ENCODE data around the gene ST3GAL6.
"Not testable (repeated sequence)": the region's sequence is repeated elsewhere in the genome, so short reads cannot be mapped to it uniquely, and the experiment has no call there.

The ST3GAL6 gene

DNA sequence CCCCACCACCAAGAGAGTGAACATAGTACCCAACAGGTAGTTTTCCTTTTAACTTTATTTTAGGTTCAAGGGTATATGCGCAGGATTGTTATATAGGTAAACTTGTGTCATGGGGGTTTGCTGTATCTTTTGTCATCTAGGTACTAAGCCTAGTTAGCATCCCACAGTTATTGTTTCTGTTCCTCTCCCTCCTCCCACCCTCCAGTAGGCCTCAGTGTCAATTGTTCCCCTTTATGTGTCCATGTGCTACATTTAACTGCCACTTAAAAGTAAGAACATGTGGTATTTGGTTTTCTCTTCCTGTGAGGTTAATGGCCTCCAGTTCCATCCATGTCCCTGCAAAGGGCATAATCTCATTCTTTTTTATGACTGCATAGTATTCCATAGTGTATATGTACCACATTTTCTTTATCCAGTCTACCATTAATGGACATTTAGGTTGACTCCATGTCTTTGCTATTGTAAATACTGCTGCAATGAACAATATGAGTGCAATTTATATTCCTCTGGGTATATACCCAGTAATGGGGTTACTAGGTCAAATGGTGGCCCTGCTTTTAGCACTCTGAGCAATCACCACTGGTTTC lies 66.2 kb downstream of the ST3GAL6 start:
- no peak overlapping the region for H3K4me2 ChIP-seq
- no peak overlapping the region for H2AFZ ChIP-seq (ENCODE audit: low read depth)
- H4K20me1 ChIP-seq (ENCODE audit: insufficient read depth), result no peaks in the 10 kb centered on the region
- no peak overlapping the region for H3K27ac ChIP-seq
- H3K79me2 ChIP-seq (ENCODE audit: insufficient read depth, low read depth), result no peaks in the 10 kb centered on the region
- H3K9ac ChIP-seq, result no peak overlapping the region
- TF ChIP-seq, protein P1, sequence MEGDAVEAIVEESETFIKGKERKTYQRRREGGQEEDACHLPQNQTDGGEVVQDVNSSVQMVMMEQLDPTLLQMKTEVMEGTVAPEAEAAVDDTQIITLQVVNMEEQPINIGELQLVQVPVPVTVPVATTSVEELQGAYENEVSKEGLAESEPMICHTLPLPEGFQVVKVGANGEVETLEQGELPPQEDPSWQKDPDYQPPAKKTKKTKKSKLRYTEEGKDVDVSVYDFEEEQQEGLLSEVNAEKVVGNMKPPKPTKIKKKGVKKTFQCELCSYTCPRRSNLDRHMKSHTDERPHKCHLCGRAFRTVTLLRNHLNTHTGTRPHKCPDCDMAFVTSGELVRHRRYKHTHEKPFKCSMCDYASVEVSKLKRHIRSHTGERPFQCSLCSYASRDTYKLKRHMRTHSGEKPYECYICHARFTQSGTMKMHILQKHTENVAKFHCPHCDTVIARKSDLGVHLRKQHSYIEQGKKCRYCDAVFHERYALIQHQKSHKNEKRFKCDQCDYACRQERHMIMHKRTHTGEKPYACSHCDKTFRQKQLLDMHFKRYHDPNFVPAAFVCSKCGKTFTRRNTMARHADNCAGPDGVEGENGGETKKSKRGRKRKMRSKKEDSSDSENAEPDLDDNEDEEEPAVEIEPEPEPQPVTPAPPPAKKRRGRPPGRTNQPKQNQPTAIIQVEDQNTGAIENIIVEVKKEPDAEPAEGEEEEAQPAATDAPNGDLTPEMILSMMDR (conservative IDR thresholded peaks at IDR 0.05; ENCODE audit: low read depth, low read length), result no peak
- H3K4me3 ChIP-seq (IDR thresholded peaks at IDR 0.05; ENCODE audit: insufficient read depth, low read depth, low read length), result no peak overlapping the region
- H3K4me1 ChIP-seq (ENCODE audit: low read depth, poor library complexity, severe bottlenecking), result peaks cover 15% of the 10 kb centered on the region
- H3K27me3 ChIP-seq (ENCODE audit: insufficient read depth, low read depth), result no peaks in the 10 kb centered on the region
- H3K36me3 ChIP-seq (ENCODE audit: insufficient read depth), result no peaks in the 10 kb centered on the region

DNA sequence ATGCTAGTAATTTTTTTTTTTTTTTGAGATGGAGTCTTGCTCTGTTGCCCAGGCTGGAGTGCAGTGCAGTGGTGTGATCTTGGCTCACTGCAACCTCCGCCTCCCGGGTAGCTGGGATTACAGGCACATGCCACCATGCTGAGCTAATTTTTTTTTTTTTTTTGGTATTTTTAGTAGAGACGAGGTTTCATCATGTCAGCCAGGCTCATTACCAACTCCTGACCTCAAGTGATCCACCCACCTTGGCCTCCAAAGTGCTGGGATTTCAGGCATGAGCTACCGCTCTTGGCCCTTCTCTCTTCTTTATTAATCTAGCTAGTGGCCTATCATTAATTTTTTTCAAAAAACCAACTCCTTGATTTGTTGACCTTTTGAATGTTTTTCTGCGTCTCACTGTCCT lies 67.9 kb downstream of the ST3GAL6 start:
- not testable (repeated sequence) for H3K4me3 ChIP-seq (IDR thresholded peaks at IDR 0.05; ENCODE audit: insufficient read depth, low read depth, low read length); H3K27me3 ChIP-seq (ENCODE audit: insufficient read depth, low read depth); H3K9ac ChIP-seq; H4K20me1 ChIP-seq (ENCODE audit: insufficient read depth); H3K36me3 ChIP-seq (ENCODE audit: insufficient read depth); H2AFZ ChIP-seq (ENCODE audit: low read depth); H3K27ac ChIP-seq; H3K79me2 ChIP-seq (ENCODE audit: insufficient read depth, low read depth); H3K4me2 ChIP-seq
- peaks cover 15% of the 10 kb centered on the region for H3K4me1 ChIP-seq (ENCODE audit: low read depth, poor library complexity, severe bottlenecking)

DNA sequence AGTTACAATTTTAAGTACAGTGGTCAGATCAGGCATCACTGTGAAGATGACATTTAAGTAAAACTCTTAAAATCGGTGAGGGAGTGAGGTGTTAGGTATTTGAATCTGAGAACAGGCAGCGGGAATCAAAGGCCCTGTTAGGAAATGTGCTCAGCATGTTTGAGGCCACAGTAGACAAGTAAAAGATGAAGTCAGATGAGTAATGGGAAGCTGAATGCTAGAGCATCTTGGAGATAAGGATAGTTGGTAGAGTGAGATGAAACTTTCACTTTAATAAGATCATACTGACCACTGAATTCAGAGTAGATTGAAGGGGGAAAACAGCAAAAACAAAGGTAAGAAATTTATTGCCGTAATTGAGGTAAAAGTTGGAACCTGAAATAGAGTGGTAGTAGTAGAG lies 76.7 kb downstream of the ST3GAL6 start:
- no peak overlapping the region for H2AFZ ChIP-seq (ENCODE audit: low read depth)
- H3K27me3 ChIP-seq (ENCODE audit: insufficient read depth, low read depth), result no peaks in the 10 kb centered on the region

DNA sequence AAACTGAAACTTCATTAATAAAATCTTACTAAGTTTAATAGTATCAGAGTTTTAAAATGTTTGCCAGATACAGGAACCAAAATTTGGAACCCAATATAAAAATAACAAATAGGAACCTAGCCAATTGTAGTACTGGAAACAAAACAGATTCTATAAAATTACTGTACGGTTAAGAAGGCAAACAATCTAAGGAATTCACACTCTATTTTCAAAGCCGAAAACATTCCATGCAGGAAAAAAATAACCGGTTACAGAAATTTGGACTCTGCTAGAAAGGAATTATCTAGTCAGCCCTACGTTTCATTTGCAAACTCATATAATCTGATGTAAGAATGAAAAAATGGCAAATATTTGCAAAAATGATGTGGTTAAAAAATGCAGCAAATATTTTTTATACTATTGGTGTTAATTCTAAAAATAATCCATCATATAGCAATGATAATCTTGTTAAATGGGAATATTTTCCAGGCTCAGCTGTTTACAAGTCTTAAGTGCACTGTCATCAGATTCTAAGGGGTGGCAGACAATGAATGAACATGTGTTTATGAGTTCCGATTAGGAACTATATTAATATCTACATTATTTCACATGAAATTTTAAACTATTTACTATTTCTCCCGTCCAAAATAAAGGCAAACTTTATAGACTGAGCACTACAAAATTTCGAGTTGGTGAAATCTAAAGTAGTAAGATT lies 80.3 kb downstream of the ST3GAL6 start:
- Histone ChIP-seq H3K36me3 (ENCODE audit: insufficient read depth) (peaks cover 4% of the 10 kb centered on the region; the same call in 1 of the 2 replicates), H4K20me1 (ENCODE audit: insufficient read depth) (no peaks in the 10 kb centered on the region), H3K27me3 (ENCODE audit: insufficient read depth, low read depth) (no peaks in the 10 kb centered on the region), H3K79me2 (ENCODE audit: insufficient read depth, low read depth) (no peaks in the 10 kb centered on the region), H3K27ac (no peak overlapping the region), H3K4me3 (IDR thresholded peaks at IDR 0.05; ENCODE audit: insufficient read depth, low read depth, low read length) (no peak overlapping the region), H3K4me1 (ENCODE audit: low read depth, poor library complexity, severe bottlenecking) (no peaks in the 10 kb centered on the region), H3K4me2 (no peak overlapping the region), H2AFZ (ENCODE audit: low read depth) (no peak overlapping the region), H3K9ac (no peak overlapping the region)
- TF ChIP-seq, protein P1 (conservative IDR thresholded peaks at IDR 0.05; ENCODE audit: low read depth, low read length), result no peak

More for the DNA sequence above, 76.7 kb downstream of the ST3GAL6 start:
- Histone ChIP-seq H3K4me2 (no peak overlapping the region), H3K4me3 (IDR thresholded peaks at IDR 0.05; ENCODE audit: insufficient read depth, low read depth, low read length) (no peak overlapping the region), H3K79me2 (ENCODE audit: insufficient read depth, low read depth) (no peaks in the 10 kb centered on the region), H3K9ac (no peak overlapping the region), H4K20me1 (ENCODE audit: insufficient read depth) (no peaks in the 10 kb centered on the region), H3K4me1 (ENCODE audit: low read depth, poor library complexity, severe bottlenecking) (no peaks in the 10 kb centered on the region), H3K36me3 (ENCODE audit: insufficient read depth) (no peaks in the 10 kb centered on the region), H3K27ac (no peak overlapping the region)
- TF ChIP-seq, protein P1 (conservative IDR thresholded peaks at IDR 0.05; ENCODE audit: low read depth, low read length), result no peak
